ENCODE results near the gene PSME2. TPM values are rescaled to one million over a fixed set of nuclear protein-coding genes. Genes with fewer than 3 reads are reported as not detected.

PSME2 gene
- total and polyA plus RNA-seq, 2 donors (not counting 3 experiments of a cell fraction or from before 2014, with no cell fraction given), result 66.5 to 126 TPM

DNA sequence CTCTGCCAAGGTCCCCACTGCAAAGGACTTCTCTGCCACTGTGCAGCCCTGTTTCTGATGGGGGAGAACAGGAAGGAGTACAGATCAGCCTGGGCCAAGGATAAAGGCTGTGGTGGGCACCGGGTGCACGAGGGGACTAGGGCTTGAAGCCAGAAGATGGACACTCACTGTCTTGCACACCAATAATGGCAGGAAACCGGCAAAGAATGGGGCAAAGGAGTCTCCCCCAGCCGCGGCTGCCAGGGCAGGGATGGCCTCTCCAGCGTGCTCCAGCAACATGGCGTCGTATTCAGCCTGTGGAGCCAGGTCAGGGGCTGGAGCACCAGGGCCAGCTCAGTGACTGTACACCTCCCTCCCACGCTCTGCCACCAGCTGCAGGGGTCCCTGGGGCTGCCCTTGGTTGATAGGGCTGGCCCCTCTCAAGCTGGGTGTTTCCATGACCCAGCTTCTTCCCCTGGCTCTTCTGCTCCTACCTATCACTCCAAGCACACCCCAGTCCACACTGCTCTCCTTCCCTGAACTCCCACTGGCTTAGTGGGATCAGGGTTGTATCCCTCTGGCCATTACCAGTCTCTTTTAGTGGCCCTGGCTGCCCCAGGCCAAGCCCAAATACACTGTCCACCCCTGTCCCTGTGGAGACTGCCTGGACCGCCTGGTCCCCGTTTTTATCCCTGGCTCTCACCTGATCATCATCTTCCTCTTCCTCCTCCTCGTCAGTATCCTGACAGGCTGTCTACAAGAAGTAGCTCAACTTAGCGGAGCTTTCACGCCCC lies 35.9 kb upstream of the PSME2 start:
- dilution Hi-C loops (cut with MboI; ENCODE audit: extremely low pct_ligation_motif_present, low sequenced_read_pairs), result no loop called here
- no peak overlapping the region for H3K4me2 ChIP-seq (ENCODE audit: insufficient read depth, low read length)
- no TSS peak for BruUV-seq (replicated peaks)
- ChIA-PET CTCF (interaction anchor here (1.9 kb wide), 1 partner anchor 115 kb away, joined by 7 read pairs; no protein-coding TSS in a partner anchor), POLR2A (no interaction called here)
- no peaks in the 10 kb centered on the region for H4K20me1 ChIP-seq (replicated peaks; ENCODE audit: control insufficient read depth, extremely low read depth, insufficient read depth, low read length)
- no peaks in the 10 kb centered on the region for H3K4me1 ChIP-seq (ENCODE audit: control insufficient read depth, extremely low read depth, insufficient read depth, low read length)
- no peak overlapping the region for H3K27ac ChIP-seq (ENCODE audit: insufficient read depth, low read depth, low read length)
- DNase-seq (ENCODE audit: low read depth, low spot score) (no peak), FAIRE-seq (no peak)
- H3K79me2 ChIP-seq (ENCODE audit: control insufficient read depth, insufficient read depth, low read length), result no peaks in the 10 kb centered on the region
- TF ChIP-seq POLR2A (IDR thresholded peaks at IDR 0.05; ENCODE audit: low read depth, low read length) (no peak), GATA2 (IDR thresholded peaks at IDR 0.05; ENCODE audit: insufficient read depth, insufficient read length, low read depth, low read length) (no peak), JUN (IDR thresholded peaks at IDR 0.05; ENCODE audit: borderline replicate concordance, insufficient read depth, insufficient read length, low read depth) (no peak), FOS (IDR thresholded peaks at IDR 0.05; ENCODE audit: borderline replicate concordance, insufficient read depth, low read length) (no peak), POLR2AphosphoS5 (IDR thresholded peaks at IDR 0.05; ENCODE audit: insufficient read depth, low read depth, low read length) (no peak), EZH2 (IDR thresholded peaks at IDR 0.05; ENCODE audit: borderline replicate concordance, low read depth, low read length, severe bottlenecking) (no peak), MYC (IDR thresholded peaks at IDR 0.05; ENCODE audit: low read depth, low read length) (no peak)
- TF ChIP-seq, protein P1, sequence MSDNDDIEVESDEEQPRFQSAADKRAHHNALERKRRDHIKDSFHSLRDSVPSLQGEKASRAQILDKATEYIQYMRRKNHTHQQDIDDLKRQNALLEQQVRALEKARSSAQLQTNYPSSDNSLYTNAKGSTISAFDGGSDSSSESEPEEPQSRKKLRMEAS (IDR thresholded peaks at IDR 0.05; ENCODE audit: insufficient read depth, insufficient read length), result no peak
- TF ChIP-seq, protein P2, sequence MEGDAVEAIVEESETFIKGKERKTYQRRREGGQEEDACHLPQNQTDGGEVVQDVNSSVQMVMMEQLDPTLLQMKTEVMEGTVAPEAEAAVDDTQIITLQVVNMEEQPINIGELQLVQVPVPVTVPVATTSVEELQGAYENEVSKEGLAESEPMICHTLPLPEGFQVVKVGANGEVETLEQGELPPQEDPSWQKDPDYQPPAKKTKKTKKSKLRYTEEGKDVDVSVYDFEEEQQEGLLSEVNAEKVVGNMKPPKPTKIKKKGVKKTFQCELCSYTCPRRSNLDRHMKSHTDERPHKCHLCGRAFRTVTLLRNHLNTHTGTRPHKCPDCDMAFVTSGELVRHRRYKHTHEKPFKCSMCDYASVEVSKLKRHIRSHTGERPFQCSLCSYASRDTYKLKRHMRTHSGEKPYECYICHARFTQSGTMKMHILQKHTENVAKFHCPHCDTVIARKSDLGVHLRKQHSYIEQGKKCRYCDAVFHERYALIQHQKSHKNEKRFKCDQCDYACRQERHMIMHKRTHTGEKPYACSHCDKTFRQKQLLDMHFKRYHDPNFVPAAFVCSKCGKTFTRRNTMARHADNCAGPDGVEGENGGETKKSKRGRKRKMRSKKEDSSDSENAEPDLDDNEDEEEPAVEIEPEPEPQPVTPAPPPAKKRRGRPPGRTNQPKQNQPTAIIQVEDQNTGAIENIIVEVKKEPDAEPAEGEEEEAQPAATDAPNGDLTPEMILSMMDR (IDR thresholded peaks at IDR 0.05; ENCODE audit: extremely low read depth in 1 of 2, insufficient read depth in 1 of 2, low read depth in 1 of 2, low read length in 2 of 2), result no peak
- no peak overlapping the region for H3K9ac ChIP-seq (replicated peaks; ENCODE audit: extremely low read depth, insufficient read depth, low read length)
- no peaks in the 10 kb centered on the region for H3K27me3 ChIP-seq (ENCODE audit: control insufficient read depth in 2 of 2, insufficient read depth in 2 of 2, low read length in 2 of 2)
- H3K9me1 ChIP-seq (replicated peaks; ENCODE audit: control insufficient read depth, extremely low read depth, insufficient read depth, low read length), result no peaks in the 10 kb centered on the region
- H3K4me3 ChIP-seq (replicated peaks in 1 of 3; ENCODE audit: insufficient read depth in 1 of 3, low read depth in 1 of 3, low read length in 3 of 3), result no peak overlapping the region
- no peaks in the 10 kb centered on the region for H3K9me3 ChIP-seq (replicated peaks; ENCODE audit: control insufficient read depth, insufficient read depth, low read length)
- intact Hi-C loops (cut with micrococcal nuclease), result no loop called here
- peaks cover 0 to 40% of the 10 kb centered on the region in 2 experiments for H3K36me3 ChIP-seq (ENCODE audit: control insufficient read depth in 2 of 2, extremely low read depth in 1 of 2, insufficient read depth in 2 of 2, low read length in 2 of 2)
- H2AFZ ChIP-seq (ENCODE audit: low read depth, low read length), result no peak overlapping the region
